AG10803 (cell line): ENCODE results near the gene PSMD3.
"Not testable (repeated sequence)": the region's sequence is repeated elsewhere in the genome, so short reads cannot be mapped to it uniquely, and the experiment has no call there.

Source experiments
- DNase-seq: peaks from one replicate; pipeline ENCODE4 v3.0.0; 2010; ENCODE audit warnings: low read depth
- H3K4me3 ChIP-seq: 2 replicates; pipeline ENCODE4 v1.5.1; 2011; ENCODE audit warnings: mild to moderate bottlenecking, low read length, control low read depth
- CTCF ChIP-seq: conservative IDR thresholded peaks from 2 replicates; pipeline ENCODE4 v1.5.1; 2011; ENCODE audit warnings: mild to moderate bottlenecking, low read length, control low read depth, inconsistent platforms

PSMD3 gene

DNA sequence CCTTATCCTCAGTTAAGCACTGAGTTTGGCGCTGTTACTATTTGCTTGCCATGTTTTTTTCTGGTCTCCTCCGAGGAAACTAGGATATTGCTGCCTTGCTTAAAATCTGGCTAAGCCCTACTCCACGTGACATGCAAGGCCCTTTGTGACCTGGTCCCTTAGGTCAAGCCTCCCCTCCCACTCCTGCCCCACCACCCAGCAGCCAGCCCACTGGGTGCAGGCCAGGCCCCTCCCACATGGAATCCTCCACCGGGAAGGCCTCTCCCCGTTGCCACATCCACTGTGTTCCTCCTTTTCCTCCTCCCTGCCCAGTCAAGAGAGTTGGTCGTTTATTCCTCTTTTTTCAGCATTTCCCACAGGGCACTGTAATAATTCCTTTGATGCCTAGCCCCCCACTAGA, 16.2 kb downstream of the PSMD3 start:
- no peak overlapping the region for H3K4me3 ChIP-seq
- DNase-seq, result no peak
- no peak for TF ChIP-seq CTCF

DNA sequence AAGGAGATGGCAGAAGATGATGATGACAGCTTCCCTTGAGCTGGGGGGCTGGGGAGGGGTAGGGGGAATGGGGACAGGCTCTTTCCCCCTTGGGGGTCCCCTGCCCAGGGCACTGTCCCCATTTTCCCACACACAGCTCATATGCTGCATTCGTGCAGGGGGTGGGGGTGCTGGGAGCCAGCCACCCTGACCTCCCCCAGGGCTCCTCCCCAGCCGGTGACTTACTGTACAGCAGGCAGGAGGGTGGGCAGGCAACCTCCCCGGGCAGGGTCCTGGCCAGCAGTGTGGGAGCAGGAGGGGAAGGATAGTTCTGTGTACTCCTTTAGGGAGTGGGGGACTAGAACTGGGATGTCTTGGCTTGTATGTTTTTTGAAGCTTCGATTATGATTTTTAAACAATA, 16.9 kb downstream of the PSMD3 start:
- no peak overlapping the region for H3K4me3 ChIP-seq
- no peak for DNase-seq
- TF ChIP-seq CTCF, result no peak

- H3K4me3 ChIP-seq, result no peak overlapping the region
- TF ChIP-seq CTCF, result no peak
- DNase-seq, result no peak
Observed at GRCh38 chr17:39999067-39999466, 18.5 kb downstream of the PSMD3 start.

- no peak for DNase-seq
- TF ChIP-seq CTCF, result no peak
Observed at GRCh38 chr17:40000161-40000560, 19.6 kb downstream of the PSMD3 start.

GRCh38 chr17:40001335-40001734, 20.7 kb downstream of the PSMD3 start:
- DNase-seq, H3K4me3 ChIP-seq: not testable (repeated sequence)

More at GRCh38 chr17:40000161-40000560, 19.6 kb downstream of the PSMD3 start:
- H3K4me3 ChIP-seq, result no peak overlapping the region

DNA sequence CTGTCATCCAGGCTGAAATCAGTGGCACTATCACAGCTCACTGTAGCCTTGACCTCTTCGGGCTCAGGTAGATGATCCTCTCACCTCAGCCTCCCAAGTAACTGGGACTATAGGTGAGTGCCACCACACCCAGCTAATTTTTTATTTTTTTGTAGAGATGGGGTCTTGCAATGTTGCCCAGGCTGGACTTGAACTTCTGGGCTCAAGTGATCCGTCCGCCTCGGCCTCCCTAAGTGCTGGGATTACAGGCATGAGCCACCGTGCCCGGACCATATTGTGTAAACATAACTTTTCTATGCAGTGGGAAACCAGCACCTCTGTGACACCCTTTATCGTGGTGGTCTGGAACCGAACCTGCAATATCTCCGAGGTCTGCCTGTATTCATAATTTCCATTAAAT, 23.5 kb downstream of the PSMD3 start:
- H3K4me3 ChIP-seq, result no peak overlapping the region
- no peak for TF ChIP-seq CTCF
- no peak for DNase-seq

GRCh38 chr17:40004712-40005111, 24.1 kb downstream of the PSMD3 start:
- no peak overlapping the region for H3K4me3 ChIP-seq
- no peak for TF ChIP-seq CTCF
- no peak for DNase-seq

DNA sequence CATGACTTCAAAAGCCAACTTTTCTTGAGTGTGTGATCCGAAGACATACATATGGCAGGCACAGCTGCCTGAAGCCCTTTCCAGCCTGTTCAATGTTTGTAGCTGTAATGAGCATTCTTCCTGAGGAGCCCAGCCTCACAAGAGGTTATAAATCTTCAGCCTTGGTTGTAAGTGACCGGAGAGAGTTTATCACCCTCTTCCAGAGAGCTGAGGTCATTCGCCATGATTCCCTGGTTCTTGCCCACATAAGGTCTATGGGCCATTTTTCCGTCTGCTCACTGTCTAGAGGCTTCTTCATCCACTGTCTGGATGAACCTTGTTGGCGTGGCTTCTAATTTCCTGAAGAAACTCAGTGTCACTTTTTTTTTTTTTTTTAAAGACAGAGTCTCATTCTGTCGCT, 24.9 kb downstream of the PSMD3 start:
- H3K4me3 ChIP-seq, result no peak overlapping the region
- no peak for TF ChIP-seq CTCF
- no peak for DNase-seq

- not testable (repeated sequence) for H3K4me3 ChIP-seq
Observed at GRCh38 chr17:40010946-40011500, 30.4 kb downstream of the PSMD3 start.

DNA sequence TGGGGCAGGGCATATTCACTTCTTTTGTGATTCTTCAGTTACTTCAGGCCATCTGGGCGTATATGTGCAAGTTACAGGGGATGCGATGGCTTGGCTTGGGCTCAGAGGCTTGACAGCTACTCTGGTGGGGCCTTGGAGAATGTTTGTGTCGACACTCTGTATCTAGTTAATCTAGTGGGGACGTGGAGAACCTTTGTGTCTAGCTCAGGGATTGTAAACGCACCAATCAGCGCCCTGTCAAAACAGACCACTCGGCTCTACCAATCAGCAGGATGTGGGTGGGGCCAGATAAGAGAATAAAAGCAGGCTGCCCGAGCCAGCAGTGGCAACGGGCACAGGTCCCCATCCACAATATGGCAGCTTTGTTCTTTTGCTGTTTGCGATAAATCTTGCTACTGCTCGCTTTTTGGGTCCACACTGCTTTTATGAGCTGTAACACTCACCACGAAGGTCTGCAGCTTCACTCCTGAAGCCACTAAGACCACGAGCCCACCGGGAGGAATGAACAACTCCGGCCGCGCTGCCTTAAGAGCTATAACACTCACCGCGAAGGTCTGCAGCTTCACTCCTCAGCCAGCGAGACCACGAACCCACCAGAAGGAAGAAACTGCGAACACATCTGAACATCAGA, 31.5 kb downstream of the PSMD3 start:
- DNase-seq, H3K4me3 ChIP-seq: not testable (repeated sequence)

More at GRCh38 chr17:40010946-40011500, 30.4 kb downstream of the PSMD3 start:
- DNase-seq, result not testable (repeated sequence)
